ENCODE results near the gene RSPO3.

Gene RSPO3

GRCh38 chr6:127111526-127111925 lies 6.9 kb upstream of the RSPO3 start:
- no peak for DNase-seq (ENCODE audit: low spot score)

GRCh38 chr6:127114214-127114760 lies 4.2 kb upstream of the RSPO3 start:
- DNase-seq (ENCODE audit: low spot score): no peak

GRCh38 chr6:127115084-127115655 lies 3.3 kb upstream of the RSPO3 start:
- no peak for DNase-seq (ENCODE audit: low spot score)

DNA sequence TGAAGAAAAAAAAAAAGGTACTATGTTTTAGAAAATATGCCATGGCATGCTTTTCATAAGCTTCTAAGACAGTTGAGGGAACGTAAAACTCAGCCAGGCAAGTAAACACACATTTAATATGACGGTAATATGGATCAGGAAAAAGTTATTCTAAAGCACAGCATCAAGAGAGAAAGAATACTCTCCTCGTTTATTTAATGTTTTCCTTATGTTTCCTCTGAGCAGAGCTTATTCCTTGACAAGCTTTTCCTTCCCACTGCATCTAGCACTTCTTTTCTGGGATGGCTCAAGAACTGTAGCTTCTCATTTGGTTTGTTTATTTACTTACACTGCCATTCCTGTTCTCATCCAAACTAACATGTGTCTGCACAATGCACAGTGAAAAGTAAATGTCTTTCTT lies 2.7 kb upstream of the RSPO3 start:
- DNase-seq (ENCODE audit: low spot score): no peak

DNA sequence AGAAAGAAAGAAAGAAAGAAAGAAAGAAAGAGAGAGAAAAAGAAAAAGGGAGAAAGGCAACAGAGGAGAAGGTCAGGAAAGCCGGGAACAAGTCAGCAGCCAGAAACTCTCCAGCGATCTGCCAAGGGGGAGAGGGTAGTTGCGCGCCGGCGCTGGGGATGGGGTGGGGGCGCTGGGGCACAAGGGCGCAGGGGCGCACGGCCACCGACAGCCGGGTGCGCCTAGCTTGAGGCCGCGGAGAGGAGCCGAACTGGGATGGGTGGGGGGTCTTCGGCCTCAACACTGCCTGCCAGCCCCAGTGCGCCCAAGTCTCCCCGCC lies 533 bp upstream of the RSPO3 start:
- no peak for DNase-seq (ENCODE audit: low spot score)

GRCh38 chr6:127119102-127120022 lies 891 bp downstream of the RSPO3 start:
- no peak for DNase-seq (ENCODE audit: low spot score)

DNA sequence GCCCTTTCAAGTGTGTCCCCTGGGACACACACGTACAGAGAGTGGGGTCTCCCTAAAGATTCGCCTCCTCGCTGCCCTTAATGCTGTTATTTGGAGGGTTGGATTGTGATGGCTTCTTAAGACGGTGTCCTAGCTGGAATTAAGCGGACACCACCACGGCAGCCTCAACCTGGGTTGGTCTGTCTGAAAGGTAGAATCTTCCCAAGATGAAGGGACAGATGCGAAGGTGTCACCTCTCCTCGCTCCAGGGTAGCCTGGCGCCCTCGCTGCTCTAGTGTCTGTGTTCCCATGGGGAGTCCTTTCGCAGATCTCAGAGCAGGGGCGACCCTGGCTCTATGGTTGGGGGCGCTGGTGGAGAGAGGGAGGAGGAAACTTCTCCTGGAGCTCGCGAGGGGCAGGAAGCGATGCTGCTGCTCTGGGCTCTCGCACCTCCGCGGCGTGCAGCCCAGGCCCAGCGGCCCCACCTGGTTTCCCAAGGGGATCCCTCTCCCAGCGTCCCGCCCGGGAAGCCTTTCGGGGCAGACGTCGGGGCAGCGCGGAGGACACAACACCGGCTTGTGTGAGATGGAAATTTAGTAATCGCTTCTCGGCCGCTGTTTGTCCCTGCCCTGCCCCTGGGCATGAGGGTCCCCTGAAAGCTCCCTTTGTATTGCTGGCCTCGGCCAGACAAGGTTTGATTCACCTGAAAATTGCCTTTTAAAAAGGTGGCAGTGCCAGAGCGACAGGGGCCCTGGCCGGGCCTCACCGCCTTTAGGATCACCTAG lies 1.7 kb downstream of the RSPO3 start:
- no peak for DNase-seq (ENCODE audit: low spot score)

GRCh38 chr6:127120787-127121636 lies 2.5 kb downstream of the RSPO3 start:
- DNase-seq (ENCODE audit: low spot score): peak; percentile 24

DNA sequence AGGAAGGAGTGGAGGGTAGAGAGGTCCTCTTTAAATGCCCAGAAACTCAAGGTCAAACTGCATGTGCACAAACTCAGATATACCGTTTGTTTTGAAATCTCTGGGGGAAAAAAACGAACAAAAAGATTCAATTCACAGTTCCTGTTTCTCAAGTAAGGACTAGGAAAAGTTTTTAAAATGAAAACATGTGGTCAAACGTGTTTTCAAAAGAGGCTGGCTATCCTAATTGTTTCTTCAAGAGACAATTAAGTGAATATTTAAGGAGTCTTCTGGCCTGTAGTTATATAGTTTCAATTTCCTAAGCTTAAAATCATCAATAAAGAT lies 3.1 kb downstream of the RSPO3 start:
- no peak for DNase-seq (ENCODE audit: low spot score)

DNA sequence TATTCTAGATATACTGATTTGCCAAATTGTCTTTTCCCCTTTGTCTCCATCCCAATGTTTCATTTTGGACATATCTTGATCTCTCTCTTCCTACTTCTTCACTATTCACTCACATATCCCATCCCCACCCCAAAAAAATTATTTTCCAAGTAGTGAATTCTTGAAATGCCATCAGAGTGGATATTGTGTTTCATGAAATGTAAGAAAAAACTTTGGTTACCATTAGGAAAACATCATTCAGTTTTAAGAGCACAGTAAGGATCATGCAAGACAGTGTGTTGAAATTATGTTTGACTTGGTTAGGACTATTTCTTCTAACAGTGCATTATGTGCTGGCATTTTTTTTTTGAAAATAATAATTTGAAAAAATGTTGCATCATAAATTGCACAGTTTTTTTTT lies 5.7 kb downstream of the RSPO3 start:
- no peak for DNase-seq (ENCODE audit: low spot score)

DNA sequence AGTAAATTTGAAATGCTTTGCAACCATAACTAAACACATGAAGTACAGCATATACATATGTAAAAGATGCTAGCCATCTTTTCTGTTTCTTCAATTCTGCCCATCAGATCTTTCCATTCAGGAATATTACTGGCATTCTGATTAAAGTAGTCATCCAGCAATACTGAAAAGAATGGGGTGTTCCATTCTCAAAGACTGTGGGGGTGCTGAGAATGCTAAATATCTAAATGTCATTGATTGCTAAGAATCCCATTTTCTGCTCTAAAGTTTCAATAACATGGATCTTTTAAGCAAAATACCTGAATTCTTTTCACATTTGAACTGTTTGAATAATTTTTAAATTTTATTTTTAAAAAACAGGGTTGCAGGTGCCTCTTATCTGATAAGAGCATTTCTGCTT lies 6.2 kb downstream of the RSPO3 start:
- DNase-seq (ENCODE audit: low spot score): no peak

DNA sequence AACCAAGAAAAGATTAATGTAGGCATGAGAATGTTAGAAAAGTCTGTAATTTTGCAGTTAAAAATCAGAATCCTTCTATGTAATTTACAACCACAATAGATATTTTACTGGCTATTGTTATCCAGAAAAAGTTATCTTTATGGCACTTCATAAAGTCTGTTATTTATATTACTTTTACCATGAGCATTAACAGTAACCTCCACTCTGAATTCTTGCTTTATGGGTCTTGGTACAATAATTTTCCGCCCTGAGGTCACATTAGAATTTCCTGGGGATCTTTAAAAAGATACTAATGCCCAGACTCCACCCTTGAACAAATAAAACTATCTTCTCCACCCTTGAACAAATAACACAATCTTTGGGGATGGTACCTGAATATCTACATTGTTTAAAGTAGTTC lies 9.6 kb downstream of the RSPO3 start:
- no peak for DNase-seq (ENCODE audit: low spot score)

DNA sequence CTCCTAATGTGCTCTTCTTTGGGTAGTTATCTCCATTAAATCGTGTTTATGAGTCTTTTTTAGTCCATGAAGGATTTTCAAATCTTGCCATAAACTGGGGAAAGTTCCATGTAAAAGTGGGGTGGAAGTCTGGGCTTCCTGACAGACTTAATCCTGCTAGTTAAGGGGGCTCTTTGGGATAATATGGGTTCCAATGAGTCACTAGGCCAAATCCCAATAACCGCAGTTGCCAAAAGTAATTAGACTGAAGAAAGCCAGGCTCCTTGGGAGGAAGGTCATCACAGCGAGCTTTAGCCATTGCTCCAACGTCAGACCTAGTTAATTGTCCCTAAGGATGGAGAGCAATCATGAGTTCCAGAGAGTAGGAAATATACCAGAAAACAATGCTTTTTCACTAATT lies 10.8 kb downstream of the RSPO3 start:
- DNase-seq (ENCODE audit: low spot score): no peak

DNA sequence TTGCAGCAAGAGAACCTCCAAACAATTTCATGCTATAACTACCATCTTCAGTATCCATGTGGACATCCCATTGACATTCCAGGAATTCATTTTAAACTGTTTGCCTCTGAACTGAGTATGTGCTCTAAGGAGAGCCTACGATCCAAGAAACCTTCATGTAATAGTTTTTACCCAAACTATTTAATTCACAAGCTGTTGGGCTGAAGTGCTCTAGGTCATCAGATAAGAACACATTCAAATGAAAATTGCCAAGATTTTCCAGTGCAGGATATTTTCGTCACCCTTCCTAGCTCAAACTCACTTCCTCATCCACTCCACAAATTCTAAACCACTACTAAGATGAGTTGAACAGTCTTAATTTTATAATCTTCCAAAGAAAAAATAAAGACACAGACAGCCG lies 12.8 kb downstream of the RSPO3 start:
- DNase-seq (ENCODE audit: low spot score): no peak

GRCh38 chr6:127131772-127132376 lies 13.4 kb downstream of the RSPO3 start:
- DNase-seq (ENCODE audit: low spot score): no peak

GRCh38 chr6:127134136-127134535 lies 15.7 kb downstream of the RSPO3 start:
- DNase-seq (ENCODE audit: low spot score): no peak

DNA sequence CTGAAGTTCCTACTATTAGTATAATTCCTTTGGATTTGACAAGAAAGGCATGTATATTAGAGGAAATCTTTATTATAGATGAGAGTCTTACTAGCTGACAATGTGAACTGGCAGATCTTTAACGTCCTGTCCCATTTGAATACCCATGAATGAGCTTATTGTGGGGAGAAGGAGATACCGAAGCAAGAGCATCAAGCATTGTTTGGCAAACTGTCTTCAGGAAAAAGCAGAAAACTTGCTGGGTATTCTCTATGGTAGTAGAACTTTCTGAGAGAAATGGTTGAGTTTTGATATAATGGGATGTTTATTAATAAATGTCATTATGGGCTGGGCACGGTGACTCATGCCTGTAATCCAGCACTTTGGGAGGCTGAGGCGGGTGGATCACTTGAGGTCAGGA lies 18.3 kb downstream of the RSPO3 start:
- no peak for DNase-seq (ENCODE audit: low spot score)

- DNase-seq (ENCODE audit: low spot score): no peak
These were observed 28.5 kb downstream of the RSPO3 start for GRCh38 chr6:127146932-127147331.

DNA sequence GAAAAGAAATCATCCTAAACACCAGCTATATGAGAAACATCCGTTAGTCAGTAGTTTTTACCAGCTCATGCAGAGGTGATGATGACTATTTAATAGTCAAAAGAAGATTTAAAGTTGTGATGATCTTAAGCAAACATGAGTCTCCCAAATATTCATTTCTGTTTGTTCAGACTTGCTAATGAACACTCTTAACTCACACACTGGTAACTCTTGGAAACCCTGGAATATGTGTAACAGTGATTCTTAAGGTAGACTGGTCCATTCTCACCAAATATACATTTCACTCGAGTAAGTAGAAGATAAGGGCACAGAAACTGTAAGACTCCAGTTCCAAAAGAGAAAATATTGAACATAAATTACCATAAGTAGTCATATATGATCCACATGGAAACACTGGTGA lies 29.1 kb downstream of the RSPO3 start:
- DNase-seq (ENCODE audit: low spot score): no peak

GRCh38 chr6:127148511-127148910 lies 30.0 kb downstream of the RSPO3 start:
- no peak for DNase-seq (ENCODE audit: low spot score)

GRCh38 chr6:127154509-127154908 lies 36.0 kb downstream of the RSPO3 start:
- DNase-seq (ENCODE audit: low spot score): no peak

DNA sequence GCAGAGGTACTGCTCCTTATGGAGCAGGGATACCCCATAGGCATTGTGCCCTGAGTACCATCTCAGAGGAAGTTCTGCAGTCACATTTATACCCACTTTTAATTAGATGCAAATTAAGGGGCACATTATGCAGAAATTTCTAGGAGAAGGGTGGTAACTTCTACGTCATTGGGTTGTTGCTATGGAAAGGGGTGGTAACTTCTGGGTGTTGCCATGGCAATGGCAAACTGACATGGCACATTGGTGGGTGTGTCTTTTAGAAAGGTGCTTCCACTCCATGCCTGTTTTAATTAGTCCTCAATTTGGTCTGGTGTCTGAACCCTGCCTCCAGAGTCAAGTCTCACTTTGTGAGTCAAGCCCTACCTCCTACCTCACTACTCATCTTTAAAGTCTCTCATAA lies 42.0 kb downstream of the RSPO3 start:
- DNase-seq (ENCODE audit: low spot score): no peak

Data from SW480 (cell line).